ENCODE measurements around the gene NUP58.

The NUP58 gene

GRCh38 chr13:25253702-25254101 is 47.7 kb upstream of the NUP58 start:
- Histone ChIP-seq H4K20me1 (ENCODE audit: insufficient read depth, low read length) (no peaks in the 10 kb centered on the region), H3K4me2 (ENCODE audit: low read depth, low read length) (no peak overlapping the region), H3K9me3 (replicated peaks; ENCODE audit: insufficient read depth, low read length) (no peaks in the 10 kb centered on the region), H3K36me3 (replicated peaks; ENCODE audit: insufficient read depth, low read length) (no peaks in the 10 kb centered on the region), H3K9ac (ENCODE audit: low read length) (no peak overlapping the region), H3K4me1 (ENCODE audit: low read length) (no peaks in the 10 kb centered on the region), H3K27me3 (replicated peaks; ENCODE audit: insufficient read depth, low read length) (no peaks in the 10 kb centered on the region), H3K4me3 (ENCODE audit: low read length) (no peak overlapping the region), H3K79me2 (ENCODE audit: low read length) (no peaks in the 10 kb centered on the region), H3K9me2 (replicated peaks; ENCODE audit: insufficient read depth, low read length) (no peaks in the 10 kb centered on the region), H3K27ac (ENCODE audit: low read length) (no peak overlapping the region), H3F3A (ENCODE audit: insufficient read depth, low read length) (no peaks in the 10 kb centered on the region), H2AFZ (ENCODE audit: low read length) (no peak overlapping the region)
- no peak for DNase-seq
- TF ChIP-seq CTCF (IDR thresholded peaks at IDR 0.05; ENCODE audit: low read length) (no peak), EZH2 (optimal IDR thresholded peaks at IDR 0.05; ENCODE audit: low read depth, low read length) (no peak), EZH2phosphoT487 (IDR thresholded peaks at IDR 0.05; ENCODE audit: low read length) (no peak)

GRCh38 chr13:25262261-25262660 is 39.2 kb upstream of the NUP58 start:
- Histone ChIP-seq H2AFZ (ENCODE audit: low read length) (no peak overlapping the region), H4K20me1 (ENCODE audit: insufficient read depth, low read length) (no peaks in the 10 kb centered on the region), H3K9me2 (replicated peaks; ENCODE audit: insufficient read depth, low read length) (no peaks in the 10 kb centered on the region), H3K4me1 (ENCODE audit: low read length) (no peaks in the 10 kb centered on the region), H3F3A (ENCODE audit: insufficient read depth, low read length) (no peaks in the 10 kb centered on the region), H3K9me3 (replicated peaks; ENCODE audit: insufficient read depth, low read length) (no peaks in the 10 kb centered on the region), H3K36me3 (replicated peaks; ENCODE audit: insufficient read depth, low read length) (no peaks in the 10 kb centered on the region), H3K4me3 (ENCODE audit: low read length) (no peak overlapping the region), H3K9ac (ENCODE audit: low read length) (no peak overlapping the region), H3K4me2 (ENCODE audit: low read depth, low read length) (no peak overlapping the region), H3K27ac (ENCODE audit: low read length) (no peak overlapping the region), H3K27me3 (replicated peaks; ENCODE audit: insufficient read depth, low read length) (no peaks in the 10 kb centered on the region), H3K79me2 (ENCODE audit: low read length) (no peaks in the 10 kb centered on the region)
- TF ChIP-seq EZH2 (optimal IDR thresholded peaks at IDR 0.05; ENCODE audit: low read depth, low read length): no peak
- TF ChIP-seq EZH2phosphoT487 (IDR thresholded peaks at IDR 0.05; ENCODE audit: low read length): no peak
- no peak for TF ChIP-seq CTCF (IDR thresholded peaks at IDR 0.05; ENCODE audit: low read length)
- no peak for DNase-seq

- H4K20me1 ChIP-seq (ENCODE audit: insufficient read depth, low read length): no peaks in the 10 kb centered on the region
- no peak overlapping the region for H3K4me2 ChIP-seq (ENCODE audit: low read depth, low read length)
- no peaks in the 10 kb centered on the region for H3K27me3 ChIP-seq (replicated peaks; ENCODE audit: insufficient read depth, low read length)
- no peak overlapping the region for H3K9ac ChIP-seq (ENCODE audit: low read length)
- no peaks in the 10 kb centered on the region for H3K9me2 ChIP-seq (replicated peaks; ENCODE audit: insufficient read depth, low read length)
- no peak overlapping the region for H3K4me3 ChIP-seq (ENCODE audit: low read length)
- no peaks in the 10 kb centered on the region for H3K9me3 ChIP-seq (replicated peaks; ENCODE audit: insufficient read depth, low read length)
- DNase-seq: no peak
- no peaks in the 10 kb centered on the region for H3K79me2 ChIP-seq (ENCODE audit: low read length)
- H3K36me3 ChIP-seq (replicated peaks; ENCODE audit: insufficient read depth, low read length): no peaks in the 10 kb centered on the region
- no peak overlapping the region for H3K27ac ChIP-seq (ENCODE audit: low read length)
- no peak for TF ChIP-seq EZH2 (optimal IDR thresholded peaks at IDR 0.05; ENCODE audit: low read depth, low read length)
- no peak for TF ChIP-seq CTCF (IDR thresholded peaks at IDR 0.05; ENCODE audit: low read length)
- no peak for TF ChIP-seq EZH2phosphoT487 (IDR thresholded peaks at IDR 0.05; ENCODE audit: low read length)
- no peak overlapping the region for H2AFZ ChIP-seq (ENCODE audit: low read length)
- H3F3A ChIP-seq (ENCODE audit: insufficient read depth, low read length): no peaks in the 10 kb centered on the region
- H3K4me1 ChIP-seq (ENCODE audit: low read length): no peaks in the 10 kb centered on the region
These were observed 34.7 kb upstream of the NUP58 start for GRCh38 chr13:25266706-25267105.
